GM23338 (cell line): ENCODE measurements around the gene OR11H1. TPM values are rescaled to one million over a fixed set of nuclear protein-coding genes. Genes with fewer than 3 reads are reported as not detected.
"Not testable (repeated sequence)": the region's sequence is repeated elsewhere in the genome, so short reads cannot be mapped to it uniquely, and the experiment has no call there.

Experiments
- ATAC-seq: fragments of 200-7000 bp; cut with Tn5 transposase; 3 replicates; pipeline ENCODE4 v1.9.1; 2020
- DNase-seq: peaks from one replicate; pipeline ENCODE4 v3.0.0-alpha.2; 2015; ENCODE audit warnings: low spot score
- H2AFZ ChIP-seq: fragments of 200-600 bp; sonication (generic); 2 replicates; pipeline ENCODE4 v1.8.0; 2016; ENCODE audit warnings: antibody characterized with exemption, mild to moderate bottlenecking, moderate library complexity
- H3F3A ChIP-seq: fragments of 200-600 bp; sonication (generic); replicated peaks from 2 replicates; pipeline ENCODE4 v1.8.0; 2017; ENCODE audit warnings: antibody characterized with exemption, mixed run types, low read depth
- H3K27ac ChIP-seq: fragments of 200-600 bp; sonication (generic); 2 replicates; pipeline ENCODE4 v1.6.1; 2016; ENCODE audit warnings: low read depth
- H3K27me3 ChIP-seq: fragments of 200-600 bp; sonication (generic); 2 replicates; pipeline ENCODE4 v1.8.0; 2016; ENCODE audit warnings: mild to moderate bottlenecking, mixed run types, moderate library complexity; ENCODE audit not compliant: insufficient read depth
- H3K36me3 ChIP-seq: fragments of 200-600 bp; sonication (generic); 2 replicates; pipeline ENCODE4 v1.8.0; 2016; ENCODE audit warnings: mild to moderate bottlenecking; ENCODE audit not compliant: insufficient read depth
- H3K4me1 ChIP-seq: fragments of 200-600 bp; sonication (generic); 2 replicates; pipeline ENCODE4 v1.8.0; 2016; ENCODE audit warnings: mild to moderate bottlenecking, moderate library complexity; ENCODE audit not compliant: insufficient read depth
- H3K4me2 ChIP-seq: fragments of 200-600 bp; sonication (generic); 2 replicates; pipeline ENCODE4 v1.7.1; 2017; ENCODE audit warnings: mixed run types
- H3K4me3 ChIP-seq: fragments of 200-600 bp; sonication (generic); 2 replicates; pipeline ENCODE4 v1.6.1; 2016; ENCODE audit warnings: mixed run types
- H3K79me2 ChIP-seq: fragments of 200-600 bp; sonication (generic); replicated peaks from 2 replicates; pipeline ENCODE4 v1.8.0; 2017; ENCODE audit warnings: mild to moderate bottlenecking; ENCODE audit not compliant: insufficient read depth
- H3K9me2 ChIP-seq: fragments of 200-600 bp; sonication (generic); 2 replicates; pipeline ENCODE4 v1.8.0; 2017; ENCODE audit not compliant: insufficient read depth
- H4K20me1 ChIP-seq: fragments of 200-600 bp; sonication (generic); replicated peaks from 2 replicates; pipeline ENCODE4 v1.8.0; 2017; ENCODE audit warnings: mild to moderate bottlenecking; ENCODE audit not compliant: insufficient read depth
- H3K27ac Mint-ChIP-seq: 2 replicates; pipeline ENCODE4 v1.8.0; 2020; ENCODE audit warnings: inconsistent platforms, mild to moderate bottlenecking, moderate library complexity, mixed read lengths
- H3K27me3 Mint-ChIP-seq: 3 replicates; pipeline ENCODE4 v1.8.0; 2022; ENCODE audit warnings: low read depth, mild to moderate bottlenecking, moderate library complexity, mixed read lengths, inconsistent platforms; ENCODE audit not compliant: insufficient read depth, poor library complexity
- H3K36me3 Mint-ChIP-seq: 3 replicates; pipeline ENCODE4 v1.8.0; 2021; ENCODE audit warnings: low read depth, mild to moderate bottlenecking, inconsistent platforms, moderate library complexity, mixed read lengths
- H3K4me1 Mint-ChIP-seq: 3 replicates; pipeline ENCODE4 v1.8.0; 2020; ENCODE audit warnings: mild to moderate bottlenecking, inconsistent platforms, mixed read lengths
- H3K4me3 Mint-ChIP-seq: 3 replicates; pipeline ENCODE4 v1.8.0; 2021; ENCODE audit warnings: moderate library complexity, mild to moderate bottlenecking, inconsistent platforms, mixed read lengths
- H3K9me3 Mint-ChIP-seq: 3 replicates; pipeline ENCODE4 v1.8.0; 2020; ENCODE audit warnings: moderate library complexity, mild to moderate bottlenecking, inconsistent platforms, mixed read lengths
- long read RNA-seq: library from polyadenylated mRNA; unstranded; transcript quantifications from one replicate; pipeline ENCODE4 v2.0.0, GENCODE V29; 2020; ENCODE audit not compliant: unreplicated experiment
- polyA plus RNA-seq: library from polyadenylated mRNA; unstranded; fragments of >200 nt; fragmentation: Nextera tagmentation; extraction: Ambion mirVana; gene quantifications from 2 replicates; pipeline ENCODE4 v1.2.1, GENCODE V29; 2016
- total RNA-seq: library from RNA; depleted of rRNA; stranded (reverse); fragments of >200 nt; shearing (Covaris generic); gene quantifications from 2 replicates; pipeline ENCODE4 v1.2.3, GENCODE V29; 2014; rRNA removed

OR11H1 gene
- total RNA-seq: 0.31 TPM in 1 of 2 replicates, not detected in the other
- not detected in 2 replicates for polyA plus RNA-seq
- long read RNA-seq: 0 reads

GRCh38 chr22:15527892-15528291, at the start of gene OR11H1:
Gene OR11H1 (plus strand): TSS chr22:15528192. CDS start chr22:15528192, 0 bp downstream.
- not testable (repeated sequence) for H3K27ac ChIP-seq, H3K9me3 Mint-ChIP-seq, DNase-seq, H3K4me1 Mint-ChIP-seq, ATAC-seq, H3K4me3 ChIP-seq, H3K36me3 Mint-ChIP-seq, H3K4me1 ChIP-seq, H3K27me3 Mint-ChIP-seq, H4K20me1 ChIP-seq, H2AFZ ChIP-seq, H3K4me2 ChIP-seq, H3K36me3 ChIP-seq, H3K79me2 ChIP-seq, H3K27me3 ChIP-seq, H3K4me3 Mint-ChIP-seq, H3K9me2 ChIP-seq, H3F3A ChIP-seq, H3K27ac Mint-ChIP-seq

DNA sequence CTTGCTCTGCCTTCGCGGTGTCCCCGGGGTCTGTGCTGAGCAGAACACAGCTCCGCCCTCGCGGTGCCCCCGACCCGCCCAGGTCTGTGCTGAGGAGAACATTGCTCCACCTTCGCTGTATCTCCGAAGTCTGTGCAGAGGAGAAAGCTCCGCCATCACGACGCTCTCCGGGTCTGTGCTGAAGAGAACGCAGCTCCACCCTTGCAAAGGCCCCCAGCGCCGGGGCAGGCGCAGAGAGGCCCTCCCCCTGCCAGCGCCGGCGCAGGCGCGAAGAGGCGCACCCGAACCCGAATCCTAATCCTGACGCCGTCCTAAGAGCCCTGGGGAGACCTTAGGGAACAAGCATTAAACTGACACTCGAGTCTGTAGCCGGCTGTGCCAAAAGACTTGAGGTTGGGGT, 18.0 kb upstream of the OR11H1 start:
- H3K9me2 ChIP-seq, H4K20me1 ChIP-seq, H3K4me2 ChIP-seq, H3K27ac Mint-ChIP-seq, H3K4me3 ChIP-seq, H3F3A ChIP-seq, H3K36me3 ChIP-seq, H3K4me1 ChIP-seq, H2AFZ ChIP-seq, H3K4me3 Mint-ChIP-seq, ATAC-seq, DNase-seq, H3K9me3 Mint-ChIP-seq, H3K27me3 ChIP-seq, H3K4me1 Mint-ChIP-seq, H3K27me3 Mint-ChIP-seq, H3K79me2 ChIP-seq, H3K27ac ChIP-seq, H3K36me3 Mint-ChIP-seq: not testable (repeated sequence)

DNA sequence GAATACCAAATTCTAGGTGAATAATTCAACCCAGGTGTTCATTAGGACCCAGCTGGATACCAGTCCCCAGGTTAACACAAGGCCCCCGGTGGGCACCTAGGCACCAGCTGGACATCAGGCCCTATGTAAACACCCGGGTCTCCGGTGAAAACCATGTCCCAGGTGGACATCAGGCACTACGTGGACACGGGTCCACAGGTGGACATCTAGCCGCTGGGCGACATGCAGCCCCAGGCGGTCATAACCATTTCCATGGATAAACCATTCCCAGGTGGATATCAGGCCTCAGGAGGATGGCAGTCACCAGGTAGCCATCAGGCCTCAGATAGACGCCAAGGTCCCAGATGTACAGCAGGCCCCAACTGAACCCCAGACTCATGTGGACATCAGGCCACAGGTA, 12.1 kb upstream of the OR11H1 start:
- H3K27ac ChIP-seq, H3K4me1 ChIP-seq, H3K4me1 Mint-ChIP-seq, H3K4me3 Mint-ChIP-seq, H3F3A ChIP-seq, H3K79me2 ChIP-seq, H3K36me3 ChIP-seq, H3K9me3 Mint-ChIP-seq, H3K36me3 Mint-ChIP-seq, ATAC-seq, DNase-seq, H3K4me3 ChIP-seq, H2AFZ ChIP-seq, H3K27me3 Mint-ChIP-seq, H3K27ac Mint-ChIP-seq, H4K20me1 ChIP-seq, H3K9me2 ChIP-seq, H3K27me3 ChIP-seq, H3K4me2 ChIP-seq: not testable (repeated sequence)

- not testable (repeated sequence) for ATAC-seq, H4K20me1 ChIP-seq, H3K27ac ChIP-seq, H3K4me1 ChIP-seq, H2AFZ ChIP-seq, H3K79me2 ChIP-seq, H3K4me1 Mint-ChIP-seq, H3K27me3 ChIP-seq, H3K4me3 Mint-ChIP-seq, H3K4me3 ChIP-seq, H3F3A ChIP-seq, DNase-seq, H3K36me3 Mint-ChIP-seq, H3K36me3 ChIP-seq, H3K27me3 Mint-ChIP-seq, H3K4me2 ChIP-seq, H3K9me2 ChIP-seq, H3K27ac Mint-ChIP-seq
- H3K9me3 Mint-ChIP-seq: peaks cover 12% of the 10 kb centered on the region
Observed at GRCh38 chr22:15553767-15554166, 25.8 kb downstream of the OR11H1 start.

DNA sequence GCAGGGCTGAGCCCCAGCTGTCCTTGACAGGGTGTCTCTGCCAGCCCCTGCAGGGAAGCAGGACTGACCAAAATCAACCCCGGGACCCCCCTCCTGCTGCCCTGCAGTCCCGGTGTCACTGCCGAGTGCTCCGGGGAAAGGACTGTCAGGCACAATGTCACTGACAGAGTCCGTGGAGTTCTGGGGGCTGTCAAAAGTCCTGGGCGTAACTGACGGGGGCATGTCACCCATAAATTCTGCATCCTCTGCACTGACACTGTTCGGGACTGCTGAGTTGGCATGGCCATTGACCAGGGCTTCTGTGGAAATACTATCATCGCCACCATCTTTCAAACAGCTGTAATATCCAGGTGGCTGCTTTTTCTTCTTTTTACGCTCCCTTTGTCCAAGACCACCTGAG, 35.5 kb downstream of the OR11H1 start:
- not testable (repeated sequence) for H2AFZ ChIP-seq, H3K4me3 ChIP-seq, ATAC-seq, H3K4me1 Mint-ChIP-seq, DNase-seq, H3K27me3 Mint-ChIP-seq, H4K20me1 ChIP-seq, H3K27me3 ChIP-seq, H3K4me2 ChIP-seq, H3K9me2 ChIP-seq, H3K27ac Mint-ChIP-seq, H3K4me3 Mint-ChIP-seq, H3K27ac ChIP-seq, H3K4me1 ChIP-seq, H3K9me3 Mint-ChIP-seq, H3K36me3 ChIP-seq, H3K36me3 Mint-ChIP-seq, H3F3A ChIP-seq, H3K79me2 ChIP-seq

GRCh38 chr22:15565063-15565462, 37.1 kb downstream of the OR11H1 start:
- not testable (repeated sequence) for H3K9me3 Mint-ChIP-seq, H3K36me3 ChIP-seq, H3K27me3 ChIP-seq, H3K4me2 ChIP-seq, H3K4me1 Mint-ChIP-seq, H3K36me3 Mint-ChIP-seq, H3K4me1 ChIP-seq, DNase-seq, H3K4me3 Mint-ChIP-seq, H3K27ac ChIP-seq, H3K27ac Mint-ChIP-seq, H3K9me2 ChIP-seq, ATAC-seq, H3K4me3 ChIP-seq, H4K20me1 ChIP-seq, H3K27me3 Mint-ChIP-seq, H2AFZ ChIP-seq, H3K79me2 ChIP-seq, H3F3A ChIP-seq
